Fibroblast of villous mesenchyme (primary cell): ENCODE data around the gene TIMP2. TPM values are rescaled to one million over a fixed set of nuclear protein-coding genes. Genes with fewer than 3 reads are reported as not detected.

ENCODE experiments used
- DNase-seq: peaks from one replicate; pipeline ENCODE4 v3.0.0-alpha.2; 2010; ENCODE audit warnings: low read depth
- H3K4me3 ChIP-seq: 2 replicates; pipeline ENCODE4 v1.5.1; 2011; ENCODE audit warnings: low read depth, mild to moderate bottlenecking, low read length
- total RNA-seq: library from RNA; depleted of rRNA; stranded (reverse); fragments of >200 nt; gene quantifications from 2 replicates; pipeline ENCODE4 v1.2.3, GENCODE V29; 2012
- TF ChIP-seq, protein P1 (sequence below): IDR thresholded peaks from 2 replicates; pipeline ENCODE4 v1.5.1; 2012; ENCODE audit warnings: low read depth, mild to moderate bottlenecking, low read length; ENCODE audit not compliant: insufficient read depth

The TIMP2 gene
- total RNA-seq, 1 donor: 189 TPM

DNA sequence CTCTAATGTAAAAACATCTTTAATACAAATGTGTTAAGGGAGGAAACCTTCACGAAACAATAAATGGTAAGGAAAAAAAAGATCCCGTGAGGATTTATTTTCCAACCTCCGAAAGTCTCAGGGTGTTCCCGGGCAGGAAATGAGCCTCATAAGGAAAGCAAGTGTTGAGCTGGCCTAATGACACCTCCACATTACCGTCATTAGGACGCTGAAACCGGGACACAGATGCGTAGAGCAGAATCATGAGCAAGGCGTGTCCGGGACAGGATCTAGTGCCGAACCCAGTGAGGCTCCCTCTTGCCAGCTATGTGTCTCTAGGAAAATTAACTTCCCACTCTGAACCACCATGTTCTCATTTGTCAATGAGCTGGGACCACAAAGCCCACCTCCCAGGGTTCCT lies 120.4 kb downstream of the TIMP2 start:
- no peak for DNase-seq
- H3K4me3 ChIP-seq: no peak overlapping the region
- TF ChIP-seq, protein P1, sequence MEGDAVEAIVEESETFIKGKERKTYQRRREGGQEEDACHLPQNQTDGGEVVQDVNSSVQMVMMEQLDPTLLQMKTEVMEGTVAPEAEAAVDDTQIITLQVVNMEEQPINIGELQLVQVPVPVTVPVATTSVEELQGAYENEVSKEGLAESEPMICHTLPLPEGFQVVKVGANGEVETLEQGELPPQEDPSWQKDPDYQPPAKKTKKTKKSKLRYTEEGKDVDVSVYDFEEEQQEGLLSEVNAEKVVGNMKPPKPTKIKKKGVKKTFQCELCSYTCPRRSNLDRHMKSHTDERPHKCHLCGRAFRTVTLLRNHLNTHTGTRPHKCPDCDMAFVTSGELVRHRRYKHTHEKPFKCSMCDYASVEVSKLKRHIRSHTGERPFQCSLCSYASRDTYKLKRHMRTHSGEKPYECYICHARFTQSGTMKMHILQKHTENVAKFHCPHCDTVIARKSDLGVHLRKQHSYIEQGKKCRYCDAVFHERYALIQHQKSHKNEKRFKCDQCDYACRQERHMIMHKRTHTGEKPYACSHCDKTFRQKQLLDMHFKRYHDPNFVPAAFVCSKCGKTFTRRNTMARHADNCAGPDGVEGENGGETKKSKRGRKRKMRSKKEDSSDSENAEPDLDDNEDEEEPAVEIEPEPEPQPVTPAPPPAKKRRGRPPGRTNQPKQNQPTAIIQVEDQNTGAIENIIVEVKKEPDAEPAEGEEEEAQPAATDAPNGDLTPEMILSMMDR: no peak

DNA sequence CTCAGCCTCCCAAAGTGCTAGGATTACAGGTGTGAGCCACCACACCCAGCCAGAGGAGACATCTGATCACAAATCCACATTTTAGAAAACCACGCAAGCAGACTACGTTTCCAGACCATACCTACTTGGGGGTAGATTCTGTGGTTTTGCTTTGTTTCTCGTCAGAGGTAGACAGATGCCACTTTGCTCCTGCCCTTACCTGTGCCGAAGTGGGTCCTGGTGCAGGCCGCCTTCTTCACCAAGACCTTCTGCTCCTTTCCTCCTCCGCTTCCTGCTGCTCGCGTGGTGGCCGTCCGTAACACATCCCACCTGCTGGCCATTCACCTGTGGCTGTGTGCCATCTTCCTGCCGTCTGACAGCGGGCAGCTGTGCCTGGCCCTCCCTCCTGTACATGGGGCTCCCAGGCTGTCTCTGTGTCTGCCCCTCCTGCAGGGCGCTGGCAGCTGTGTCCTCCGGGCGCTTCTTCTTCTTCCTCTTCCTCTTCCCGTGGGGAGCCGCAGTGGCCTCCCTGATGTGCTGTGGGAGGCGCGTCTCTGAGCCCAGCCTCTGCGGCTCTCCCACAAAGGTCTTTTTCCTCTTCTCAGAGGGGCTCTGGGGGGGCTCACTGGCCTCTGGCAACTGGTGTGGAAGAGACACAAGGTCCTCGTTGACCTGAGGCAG lies 121.9 kb downstream of the TIMP2 start:
- no peak overlapping the region for H3K4me3 ChIP-seq
- TF ChIP-seq, protein P1: no peak
- no peak for DNase-seq

Other genes with a start within 250 kb of the TIMP2 start
- 16.4 and 19.4 TPM in 2 replicates for gene CYTH1, start 143.1 kb downstream of the TIMP2 start, total RNA-seq
- gene USP36, start 84.6 kb downstream of the TIMP2 start, total RNA-seq: 32.4 and 33.5 TPM in 2 replicates
- gene CEP295NL, start 22.2 kb downstream of the TIMP2 start, total RNA-seq: 3.9 and 5.6 TPM in 2 replicates
- 297 and 325 TPM in 2 replicates for gene LGALS3BP, start 54.5 kb upstream of the TIMP2 start, total RNA-seq
- 49.6 and 63.9 TPM in 2 replicates for gene CANT1, start 84.4 kb upstream of the TIMP2 start, total RNA-seq
- 28.3 and 63.5 TPM in 2 replicates for gene C1QTNF1, start 98.8 kb upstream of the TIMP2 start, total RNA-seq
- gene ENGASE, start 149.4 kb upstream of the TIMP2 start, total RNA-seq: 9.0 and 11.2 TPM in 2 replicates